Activated gamma-delta T cell treated with anti-CD3 and anti-CD28 coated beads, Interleukin-2, amount 50 U/mL, for 16 hours (primary cell): ENCODE results near the gene ZSCAN21.

Experiments
- DNase-seq: peaks from one replicate; pipeline ENCODE4 v3.0.0-alpha.2; 2020; ENCODE audit warnings: low read depth

Gene ZSCAN21

DNA sequence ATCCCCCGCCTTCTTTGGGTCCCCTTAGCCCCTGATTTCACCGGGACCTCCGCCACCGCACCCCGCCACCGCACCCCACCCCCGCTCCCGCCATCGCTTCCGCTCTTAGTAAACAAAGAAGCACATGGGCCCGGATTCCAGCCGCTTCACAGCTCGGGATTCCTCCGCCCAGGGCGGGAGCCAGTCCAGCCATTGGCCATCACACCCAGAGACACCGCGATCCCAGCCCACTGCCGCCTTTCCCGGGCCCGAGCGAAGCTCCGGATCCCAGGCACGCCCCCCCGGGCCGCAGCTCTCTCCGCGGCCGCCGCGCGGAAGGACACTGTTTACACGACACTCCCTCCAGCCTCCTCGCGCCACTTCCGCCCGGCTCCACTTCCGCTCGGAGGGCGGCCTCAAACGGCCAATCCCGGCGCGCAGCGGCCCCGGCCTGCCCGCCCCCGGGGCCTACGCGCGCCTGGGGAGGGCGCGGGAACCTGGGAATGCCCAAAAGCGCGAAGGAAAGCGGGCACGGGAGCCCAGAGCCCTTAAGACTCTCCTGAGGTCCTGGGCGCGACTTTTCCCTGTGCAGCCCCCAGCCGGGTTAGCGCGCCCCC is 50.9 kb downstream of the ZSCAN21 start:
- DNase-seq, result peak; percentile 76

- DNase-seq, result peak; percentile 96
These were observed 51.7 kb downstream of the ZSCAN21 start, which contains the start of the genes AP4M1 and MCM7 for GRCh38 chr7:100101016-100101862. Gene AP4M1 (plus strand): TSS chr7:100101643. CDS start chr7:100101715, 72 bp downstream. Gene MCM7 (minus strand): TSS chr7:100101397. CDS start chr7:100101294, 103 bp downstream.

DNA sequence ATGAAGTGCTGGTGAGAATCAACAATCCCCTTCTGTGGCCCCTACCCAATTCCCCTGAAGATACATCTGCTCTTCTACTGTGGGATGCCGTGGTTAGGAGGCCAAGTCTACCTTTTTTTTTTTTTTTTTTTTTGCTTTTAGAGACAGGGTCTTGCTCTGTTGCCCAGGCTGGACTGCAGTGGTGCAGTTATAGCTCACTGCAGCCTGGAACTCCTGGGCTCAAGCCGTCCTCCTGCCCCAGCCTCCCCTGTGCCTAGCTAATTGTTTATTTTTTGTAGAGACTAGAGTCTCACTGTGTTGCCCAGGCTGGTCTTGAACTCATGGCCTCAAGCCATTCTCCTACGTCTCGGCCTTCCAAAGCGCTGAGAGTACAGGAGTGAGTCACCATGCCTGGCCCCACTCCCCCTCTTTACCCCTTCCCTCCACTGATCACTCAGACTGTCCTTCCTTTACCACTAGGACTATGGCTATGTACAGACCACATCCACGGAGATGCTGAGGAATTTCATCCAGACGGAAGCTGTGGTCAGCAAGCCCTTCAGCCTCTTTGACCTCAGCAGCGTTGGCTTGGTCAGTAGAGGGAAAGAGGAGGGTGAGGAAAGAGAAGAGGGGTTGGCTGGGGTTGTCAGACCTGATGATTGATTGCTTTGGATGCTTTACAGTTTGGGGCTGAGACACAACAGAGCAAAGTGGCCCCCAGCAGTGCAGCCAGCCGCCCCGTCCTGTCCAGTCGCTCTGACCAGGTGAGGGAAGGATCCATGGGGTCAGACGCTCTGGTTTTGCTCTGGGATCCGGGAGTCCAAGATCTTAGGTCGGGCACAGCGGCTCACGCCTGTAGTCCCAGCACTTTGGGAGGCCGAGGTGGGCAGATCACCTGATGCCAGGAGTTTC is 53.6 kb downstream of the ZSCAN21 start:
- DNase-seq, result no peak

- DNase-seq, result no peak
These were observed 56.0 kb downstream of the ZSCAN21 start for GRCh38 chr7:100105534-100105933.

DNA sequence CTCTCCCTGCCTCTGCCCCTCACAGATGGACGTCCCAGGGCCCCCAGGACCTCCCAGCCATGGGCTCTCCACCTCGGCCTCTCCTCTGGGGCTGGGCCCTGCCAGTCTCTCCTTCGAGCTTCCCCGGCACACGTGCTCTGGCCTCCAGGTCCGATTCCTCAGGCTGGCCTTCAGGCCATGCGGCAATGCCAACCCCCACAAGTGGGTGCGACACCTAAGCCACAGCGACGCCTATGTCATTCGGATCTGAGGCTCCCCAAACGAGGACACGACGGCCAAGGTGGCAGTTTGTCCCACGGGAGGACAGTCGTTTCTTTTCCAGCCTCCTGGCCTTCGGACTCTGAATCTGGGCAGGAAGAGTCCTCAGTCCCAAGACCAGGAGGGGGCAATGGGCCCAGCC is 57.1 kb downstream of the ZSCAN21 start:
- no peak for DNase-seq

- no peak for DNase-seq
These were observed 57.7 kb downstream of the ZSCAN21 start for GRCh38 chr7:100107125-100107737.

- no peak for DNase-seq
These were observed 58.3 kb downstream of the ZSCAN21 start for GRCh38 chr7:100107890-100108289.

- no peak for DNase-seq
These were observed 60.1 kb downstream of the ZSCAN21 start for GRCh38 chr7:100109521-100110163.

DNA sequence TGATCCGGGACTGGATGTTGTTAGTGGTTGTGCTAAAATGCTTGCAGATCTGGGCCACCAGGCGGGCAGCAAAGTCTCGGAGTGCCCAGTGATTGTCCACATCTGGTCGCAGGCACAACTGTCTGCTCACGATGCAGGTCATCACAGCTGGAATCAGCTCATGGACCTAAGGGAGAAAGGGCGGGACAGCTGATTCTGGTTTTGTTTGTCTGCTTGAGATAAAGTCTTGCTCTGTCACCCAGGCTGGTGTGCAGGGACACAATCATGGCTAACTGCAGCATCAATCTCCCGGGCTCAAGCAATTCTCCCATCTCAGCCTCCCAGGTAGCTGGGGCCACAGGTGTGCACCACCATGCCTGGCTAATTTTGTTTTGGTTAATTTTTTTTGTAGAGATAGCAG is 61.6 kb downstream of the ZSCAN21 start:
- DNase-seq, result no peak

DNA sequence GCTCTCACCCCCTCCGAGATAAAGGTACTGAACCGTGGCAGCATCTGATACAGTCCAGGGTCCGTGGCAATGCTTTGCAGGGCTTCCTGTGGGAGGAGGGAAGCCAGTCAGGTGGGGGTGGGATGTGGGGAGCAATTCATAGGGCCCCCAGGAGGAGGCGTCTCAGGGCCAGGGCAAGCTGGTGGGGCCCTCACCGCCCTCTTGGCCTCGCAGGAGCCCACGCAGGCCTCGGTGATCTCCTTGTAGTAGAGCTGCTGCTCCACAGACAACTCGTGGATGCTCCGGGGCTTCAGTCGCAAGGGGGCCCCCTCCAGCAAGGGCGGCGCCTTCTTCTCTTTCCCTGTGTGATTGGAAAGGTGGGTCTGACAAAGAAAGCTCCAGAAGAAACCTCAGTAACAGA is 62.3 kb downstream of the ZSCAN21 start:
- no peak for DNase-seq
